ENCODE data around the gene TSKU. TPM values are rescaled to one million over a fixed set of nuclear protein-coding genes. Genes with fewer than 3 reads are reported as not detected.

The TSKU gene
- total and polyA plus RNA-seq, 9 of the 15 experiments (the other 6 are each of a cell fraction or from before 2014, with no cell fraction given), result 0.60 to 11.9 (median 8.4) TPM

DNA sequence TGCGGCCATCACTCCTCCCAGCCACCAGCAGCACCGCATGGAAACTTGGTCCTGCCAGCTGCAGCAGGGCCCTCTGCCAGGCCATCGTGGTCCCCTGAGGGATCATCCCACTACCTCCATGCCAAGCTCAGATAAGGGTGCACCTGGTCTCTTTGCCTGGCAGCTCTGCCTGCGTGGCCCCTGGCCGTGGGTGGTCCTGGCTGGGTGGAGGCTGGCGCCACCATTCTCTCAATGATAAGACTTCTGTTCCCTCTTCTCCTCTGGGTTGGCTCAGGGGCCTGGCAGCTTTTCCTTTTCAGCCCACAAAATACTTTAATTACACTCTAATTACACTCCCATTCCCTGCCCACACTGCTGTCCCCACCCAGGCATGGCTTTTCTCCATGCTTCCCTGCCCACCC is 26.8 kb upstream of the TSKU start:
- ChIA-PET CTCF (ENCODE audit: low intra/inter-chr PET ratio) (no interaction called here), POLR2A (interaction anchor here (0.8 to 1.0 kb wide), 2 partner anchors 9 to 21 kb away, joined by 3 to 4 read pairs; no protein-coding TSS in a partner anchor)
- H3K9me1 ChIP-seq (ENCODE audit: control insufficient read depth, insufficient read depth, low read length), result peaks cover 4% of the 10 kb centered on the region
- in situ Hi-C loops (cut with MboI) (no loop called here), intact Hi-C loops (cut with micrococcal nuclease) (no loop called here)
- H3K4me1 ChIP-seq (replicated peaks in 1 of 2; ENCODE audit: control insufficient read depth in 2 of 2, insufficient read depth in 2 of 2, low read length in 2 of 2), result peaks cover 19% of the 10 kb centered on the region in 2 experiments; a peak in 4 of 5 replicates
- H3K79me2 ChIP-seq (ENCODE audit: control insufficient read depth, insufficient read depth, low read length), result no peaks in the 10 kb centered on the region
- H3K4me2 ChIP-seq (ENCODE audit: insufficient read depth, low read length), result no peak overlapping the region
- no peaks in the 10 kb centered on the region for H4K20me1 ChIP-seq (replicated peaks; ENCODE audit: control insufficient read depth, insufficient read depth, low read length)
- no peak overlapping the region for H2AFZ ChIP-seq (ENCODE audit: low read depth, low read length)
- no peak overlapping the region for H3K27ac ChIP-seq (ENCODE audit: extremely low read depth, low read depth, low read length)
- no peak for DNase-seq (ENCODE audit: extremely low read depth in 1 of 4, low spot score in 3 of 4)
- no peaks in the 10 kb centered on the region for H3K36me3 ChIP-seq (ENCODE audit: control insufficient read depth, insufficient read depth, low read length)
- no peaks in the 10 kb centered on the region for H3K27me3 ChIP-seq (ENCODE audit: control insufficient read depth in 2 of 2, insufficient read depth in 2 of 2, low read length in 2 of 2)
- H3K9ac ChIP-seq (ENCODE audit: insufficient read depth in 1 of 2, low read depth in 2 of 2, low read length in 2 of 2), result peak overlapping the region in 1 of 2 experiments; percentile 43; a peak in 1 of 4 replicates
- no peak for ATAC-seq
- H3K9me3 ChIP-seq (replicated peaks; ENCODE audit: control insufficient read depth, insufficient read depth, low read depth, low read length), result no peaks in the 10 kb centered on the region
- H3K4me3 ChIP-seq, result no peak overlapping the region
- no peak for FAIRE-seq
- no TSS peak for BruUV-seq (replicated peaks)
- TF ChIP-seq SRSF7 (optimal IDR thresholded peaks at IDR 0.05; ENCODE audit: low read depth, low read length), result no peak
- no peak for TF ChIP-seq PPARD (CRISPR knock-in tag; IDR thresholded peaks at IDR 0.05)
- TF ChIP-seq RAD51 (IDR thresholded peaks at IDR 0.05; ENCODE audit: borderline replicate concordance, low read depth), result no peak
- TF ChIP-seq, protein P1, sequence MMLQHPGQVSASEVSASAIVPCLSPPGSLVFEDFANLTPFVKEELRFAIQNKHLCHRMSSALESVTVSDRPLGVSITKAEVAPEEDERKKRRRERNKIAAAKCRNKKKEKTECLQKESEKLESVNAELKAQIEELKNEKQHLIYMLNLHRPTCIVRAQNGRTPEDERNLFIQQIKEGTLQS (IDR thresholded peaks at IDR 0.05), result no peak
- TF ChIP-seq, protein P1 (CRISPR knock-in tag; conservative IDR thresholded peaks at IDR 0.05), result no peak
- WGBS (ENCODE audit: insufficient coverage, low coverage, missing lambda C conversion rate), result 47% methylated on average over 6 of the region's 6 CpGs

All from K562 (cell line).